Prostate gland (tissue), 2 donors: ENCODE measurements around the gene KAZN. TPM values are rescaled to one million over a fixed set of nuclear protein-coding genes. Genes with fewer than 3 reads are reported as not detected.

Experiments
- DNase-seq: peaks from one replicate; pipeline ENCODE4 v3.0.0-alpha.2; 2019; ENCODE audit warnings: low spot score
- H3K27ac ChIP-seq, 2 donors: fragments of 200-600 bp; sonication (generic); 2 replicates each; pipeline ENCODE4 v1.5.1; 2017 to 2019
- H3K27me3 ChIP-seq: fragments of 200-600 bp; sonication (generic); replicated peaks from 2 replicates; pipeline ENCODE4 v1.5.1; 2019; ENCODE audit not compliant: insufficient read depth
- H3K36me3 ChIP-seq, 2 donors: fragments of 200-600 bp; sonication (generic); 1 replicate in 1 of 2; 2 replicates in 1 of 2; pipeline versions ENCODE4 v1.5.1 to v1.8.1; 2017 to 2019
- H3K4me1 ChIP-seq: fragments of 200-600 bp; sonication (generic); replicated peaks from 2 replicates; pipeline ENCODE4 v1.5.1; 2019
- H3K4me3 ChIP-seq, 2 donors: fragments of 200-600 bp; sonication (generic); 2 replicates each; pipeline ENCODE4 v1.5.1; 2017 to 2019
- H3K9me3 ChIP-seq: fragments of 200-600 bp; sonication (generic); 2 replicates; pipeline ENCODE4 v1.5.1; 2017
- CTCF ChIP-seq, 4 experiments: fragments of 200-600 bp in 2 of 4; fragments of 450-650 bp in 2 of 4; sonication (generic) in 2 of 4; IDR thresholded peaks; 1 replicate in 3 of 4; 2 replicates in 1 of 4; pipeline ENCODE4 v1.5.1; 2016 to 2019; ENCODE audit warnings: antibody characterized with exemption in 4 of 4, mild to moderate bottlenecking in 2 of 4, moderate library complexity in 2 of 4
- POLR2A ChIP-seq: fragments of 450-650 bp; IDR thresholded peaks from one replicate; pipeline ENCODE4 v1.6.1; 2016; ENCODE audit warnings: antibody characterized with exemption, mild to moderate bottlenecking
- POLR2AphosphoS5 ChIP-seq: sonication (generic); formaldehyde crosslinking; IDR thresholded peaks from one replicate; pipeline ENCODE4 v1.6.1; 2017; ENCODE audit warnings: antibody characterized with exemption
- WGBS: methylation state at CpG from one replicate; pipeline ENCODE4 v1.1.5; 2018; 5-methylcytosine and 5-hydroxymethylcytosine counted together
- intact Hi-C: fragments of 100-400 bp; cut with DNase I; formaldehyde crosslinking; loops from one replicate; pipeline ENCODE4 v1.14.2; 2022
- total RNA-seq, 2 donors: library from RNA; depleted of rRNA; stranded (reverse); fragments of >200 nt; gene quantifications; one replicate each; pipeline ENCODE4 v1.1.0, GENCODE V29; 2016

Gene KAZN
- total RNA-seq, 2 donors from 2014 or later: 8.3 to 12.7 TPM

GRCh38 chr1:15007368-15007767 lies 408.9 kb downstream of the KAZN start:
- intact Hi-C loops: no loop called here
- WGBS: 80% methylated on average over 11 of the region's 11 CpGs
- Histone ChIP-seq H3K27me3 (no peaks in the 10 kb centered on the region), H3K36me3 (no peaks in the 10 kb centered on the region), H3K4me3 (no peak overlapping the region), H3K9me3 (no peaks in the 10 kb centered on the region), H3K27ac (no peak overlapping the region), H3K4me1 (no peaks in the 10 kb centered on the region)
- TF ChIP-seq POLR2AphosphoS5: no peak
- no peak for TF ChIP-seq CTCF (IDR thresholded peaks at IDR 0.05)
- TF ChIP-seq POLR2A: no peak
- DNase-seq: no peak

DNA sequence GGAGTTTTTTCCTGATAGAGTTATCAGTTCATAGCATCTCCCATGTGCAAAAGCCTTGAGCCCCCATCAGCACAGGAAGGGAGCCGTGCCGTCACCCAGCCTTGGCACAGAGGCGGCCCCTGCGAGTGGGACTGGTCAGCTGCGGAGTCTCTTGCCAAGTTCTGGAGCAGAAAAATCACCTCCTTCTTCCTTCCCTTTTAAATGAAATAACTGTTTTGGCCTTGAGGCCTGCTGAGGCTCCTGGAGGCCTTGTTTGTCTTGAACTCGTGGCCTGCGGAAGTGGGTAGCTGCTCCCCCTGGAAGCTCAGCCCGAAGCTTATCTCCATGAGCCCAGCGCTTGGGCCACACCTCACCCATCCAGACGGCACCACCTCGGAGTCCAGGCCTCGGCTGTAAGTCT lies 409.4 kb downstream of the KAZN start:
- Histone ChIP-seq H3K27me3 (no peaks in the 10 kb centered on the region), H3K9me3 (no peaks in the 10 kb centered on the region), H3K27ac (no peak overlapping the region), H3K4me3 (no peak overlapping the region), H3K36me3 (no peaks in the 10 kb centered on the region), H3K4me1 (no peaks in the 10 kb centered on the region)
- WGBS: 75% methylated on average over 12 of the region's 12 CpGs
- no peak for TF ChIP-seq POLR2A
- TF ChIP-seq CTCF (IDR thresholded peaks at IDR 0.05): no peak
- TF ChIP-seq POLR2AphosphoS5: no peak
- no peak for DNase-seq
- intact Hi-C loops: no loop called here

- Histone ChIP-seq H3K4me3 (no peak overlapping the region), H3K36me3 (no peaks in the 10 kb centered on the region), H3K27me3 (no peaks in the 10 kb centered on the region), H3K4me1 (no peaks in the 10 kb centered on the region), H3K9me3 (no peaks in the 10 kb centered on the region), H3K27ac (no peak overlapping the region)
- DNase-seq: no peak
- 67% methylated on average over 16 of the region's 19 CpGs for WGBS
- intact Hi-C loops: no loop called here
- TF ChIP-seq CTCF (IDR thresholded peaks at IDR 0.05): no peak
- TF ChIP-seq POLR2A: no peak
- TF ChIP-seq POLR2AphosphoS5: no peak
Observed at GRCh38 chr1:15008783-15009729, 410.6 kb downstream of the KAZN start.

GRCh38 chr1:15011160-15011559 lies 412.7 kb downstream of the KAZN start:
- Histone ChIP-seq H3K4me1 (no peaks in the 10 kb centered on the region), H3K9me3 (no peaks in the 10 kb centered on the region), H3K4me3 (no peak overlapping the region), H3K27me3 (no peaks in the 10 kb centered on the region), H3K36me3 (no peaks in the 10 kb centered on the region), H3K27ac (no peak overlapping the region)
- 54% methylated on average over 2 of the region's 2 CpGs for WGBS
- intact Hi-C loops: no loop called here
- DNase-seq: no peak
- TF ChIP-seq POLR2A: no peak
- no peak for TF ChIP-seq POLR2AphosphoS5
- no peak for TF ChIP-seq CTCF (IDR thresholded peaks at IDR 0.05)

DNA sequence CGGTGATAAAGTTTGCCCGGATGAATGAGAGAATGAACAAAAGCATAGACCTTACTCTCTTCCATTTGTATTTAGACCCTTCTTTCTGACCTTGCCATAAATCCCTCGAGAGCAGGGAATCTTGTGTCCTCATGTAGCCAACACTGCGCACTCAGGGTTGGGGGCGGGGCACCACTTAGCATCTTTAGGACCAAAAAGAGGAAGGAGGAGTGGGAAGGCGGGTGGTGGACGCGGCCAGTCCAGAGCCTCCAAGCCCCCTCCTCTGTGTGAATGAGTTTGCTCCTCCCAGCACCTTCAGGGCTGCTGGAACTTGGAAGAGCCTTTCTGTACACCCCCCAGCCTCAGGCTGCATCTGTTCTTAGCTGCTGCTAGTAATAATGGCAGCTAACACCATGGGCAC lies 413.2 kb downstream of the KAZN start:
- Histone ChIP-seq H3K4me1 (no peaks in the 10 kb centered on the region), H3K36me3 (no peaks in the 10 kb centered on the region), H3K27ac (no peak overlapping the region), H3K9me3 (no peaks in the 10 kb centered on the region), H3K27me3 (no peaks in the 10 kb centered on the region), H3K4me3 (no peak overlapping the region)
- no peak for TF ChIP-seq POLR2A
- TF ChIP-seq POLR2AphosphoS5: no peak
- no peak for TF ChIP-seq CTCF (IDR thresholded peaks at IDR 0.05)
- intact Hi-C loops: no loop called here
- DNase-seq: no peak
- WGBS: 90% methylated on average over 8 of the region's 8 CpGs
